AG04450 (cell line): ENCODE results near the gene KCNQ4. TPM values are rescaled to one million over a fixed set of nuclear protein-coding genes. Genes with fewer than 3 reads are reported as not detected.

ENCODE experiments used
- CTCF ChIA-PET: fragments of 300-600, 350-600 bp; formaldehyde crosslinking; extraction: SDS; loops from one replicate; lab custom pipeline; 2022; ENCODE audit warnings: antibody characterized with exemption, inconsistent platforms; lab: Charles Lee
- POLR2A ChIA-PET: fragments of 350-600 bp; formaldehyde crosslinking; extraction: SDS; loops from one replicate; lab custom pipeline; 2021; ENCODE audit warnings: antibody characterized with exemption, inconsistent platforms; lab: Yijun Ruan, JAX
- DNase-seq: peaks from one replicate; pipeline ENCODE4 v3.0.0-alpha.2; 2011; ENCODE audit warnings: low read depth, low spot score
- H3K27ac ChIP-seq: one replicate; pipeline ENCODE4 v1.5.1; 2012; ENCODE audit warnings: low read depth, low read length, control low read depth
- H3K27me3 ChIP-seq: one replicate; pipeline ENCODE4 v1.6.0; 2012; ENCODE audit warnings: low read length; ENCODE audit not compliant: control insufficient read depth, insufficient read depth
- H3K4me3 ChIP-seq: 2 replicates; pipeline ENCODE4 v1.5.1; 2011; ENCODE audit warnings: mild to moderate bottlenecking, low read depth, low read length, control low read depth
- H3K9me3 ChIP-seq: 2 replicates; pipeline ENCODE4 v1.5.1; 2012; ENCODE audit warnings: low read length; ENCODE audit not compliant: control insufficient read depth, insufficient read depth
- CTCF ChIP-seq: IDR thresholded peaks from 2 replicates; pipeline ENCODE4 v1.5.1; 2011; ENCODE audit warnings: low read depth, low read length, control low read depth, inconsistent platforms
- polyA plus RNA-seq: library from polyadenylated mRNA; depleted of rRNA; stranded (reverse); fragments of >200 nt; gene quantifications from 2 replicates; pipeline ENCODE4 v1.2.3, GENCODE V29; 2011

Gene KCNQ4
- polyA plus RNA-seq, 1 experiment, result not detected

- Histone ChIP-seq H3K27ac (peak overlapping the region; percentile 47), H3K27me3 (peaks cover 20% of the 10 kb centered on the region), H3K9me3 (no peaks in the 10 kb centered on the region), H3K4me3 (no peak overlapping the region)
- CTCF ChIA-PET, result interaction anchor here (0.9 to 1.7 kb wide), 3 partner anchors 25 to 128 kb away, joined by 3 to 5 read pairs (median 3); no protein-coding TSS in a partner anchor
- DNase-seq, result peak; percentile 38
- no peak for TF ChIP-seq CTCF
- POLR2A ChIA-PET, result interaction anchor here (0.6 to 1.5 kb wide), 3 partner anchors 57 to 133 kb away, joined by 3 to 5 read pairs (median 3); partner anchors contain the start of gene NFYC
Observed at GRCh38 chr1:40824591-40825434, 41.2 kb downstream of the KCNQ4 start.

GRCh38 chr1:40825435-40825788 is 41.8 kb downstream of the KCNQ4 start:
- ChIA-PET CTCF (interaction anchor here (1.0 to 1.7 kb wide), 2 partner anchors 24 to 28 kb away, joined by 3 to 5 read pairs; no protein-coding TSS in a partner anchor), POLR2A (interaction anchor here (0.6 to 1.5 kb wide), 2 partner anchors 57 to 134 kb away, joined by 3 to 5 read pairs; partner anchors contain the start of gene NFYC)
- Histone ChIP-seq H3K27ac (peak overlapping the region; percentile 47), H3K4me3 (no peak overlapping the region), H3K27me3 (peaks cover 15% of the 10 kb centered on the region), H3K9me3 (no peaks in the 10 kb centered on the region)
- no peak for DNase-seq
- TF ChIP-seq CTCF, result no peak

- Histone ChIP-seq H3K9me3 (no peaks in the 10 kb centered on the region; the same call in 1 of the 2 replicates), H3K4me3 (no peak overlapping the region), H3K27ac (no peak overlapping the region), H3K27me3 (peaks cover 11% of the 10 kb centered on the region)
- POLR2A ChIA-PET, result no interaction called here
- no peak for TF ChIP-seq CTCF
- CTCF ChIA-PET, result no interaction called here
- DNase-seq, result no peak
Observed at GRCh38 chr1:40825996-40826395, 42.4 kb downstream of the KCNQ4 start.

- H3K27me3 ChIP-seq, result peaks cover 6% of the 10 kb centered on the region
- H3K27ac ChIP-seq, result no peak overlapping the region
- TF ChIP-seq CTCF, result no peak
- POLR2A ChIA-PET, result no interaction called here
- no peaks in the 10 kb centered on the region; the same call in 1 of the 2 replicates for H3K9me3 ChIP-seq
- DNase-seq, result no peak
- H3K4me3 ChIP-seq, result no peak overlapping the region
- CTCF ChIA-PET, result no interaction called here
Observed at GRCh38 chr1:40829631-40830245, 46.2 kb downstream of the KCNQ4 start.
